Endothelial cell of umbilical vein (primary cell): ENCODE data around the gene EXOC1L. TPM values are rescaled to one million over a fixed set of nuclear protein-coding genes. Genes with fewer than 3 reads are reported as not detected.

ENCODE experiments used
- BruUV-seq: library from RNA; stranded (reverse); fragments of 400-500 nt; replicated peaks from 2 replicates; lab custom pipeline; 2021; lab: Mats Ljungman, UMichigan
- CTCF ChIA-PET: fragments of 300-600, 350-600 bp; sonication (Branson Sonifier 250); formaldehyde crosslinking; loops from one replicate; lab custom pipeline; 2021; ENCODE audit warnings: antibody characterized with exemption, inconsistent platforms; lab: Charles Lee
- POLR2A ChIA-PET: fragments of 300-600, 350-600 bp; sonication (Branson Sonifier 250); formaldehyde crosslinking; loops from one replicate; lab custom pipeline; 2021; ENCODE audit warnings: antibody characterized with exemption, inconsistent platforms; lab: Charles Lee
- DNase-seq: peaks from one replicate; pipeline ENCODE4 v3.0.0-alpha.2; 2011; ENCODE audit warnings: low read depth, low spot score
- FAIRE-seq: peaks from 2 replicates; lab custom pipeline; 2011; peaks lifted over from hg19 to GRCh38; lab: Jason Lieb, UNC
- H2AFZ ChIP-seq: 2 replicates; pipeline ENCODE4 v1.6.0; 2012; ENCODE audit warnings: low read depth, low read length, control low read depth, inconsistent platforms
- H3K27ac ChIP-seq: 2 replicates; pipeline ENCODE4 v1.5.1; 2011; ENCODE audit warnings: low read depth, mild to moderate bottlenecking, control low read depth, low read length, moderate library complexity; ENCODE audit not compliant: insufficient read depth
- H3K27me3 ChIP-seq, 2 experiments: 2 replicates each; pipeline versions ENCODE4 v1.6.0 to v1.6.1; 2011; ENCODE audit warnings: low read length in 2 of 2, mixed read lengths in 1 of 2; ENCODE audit not compliant: control insufficient read depth in 2 of 2, insufficient read depth in 2 of 2
- H3K36me3 ChIP-seq, 2 experiments: 2 replicates in 1 of 2; 3 replicates in 1 of 2; pipeline ENCODE4 v1.5.1; 2011; ENCODE audit warnings: low read length in 2 of 2, mild to moderate bottlenecking in 1 of 2, moderate library complexity in 1 of 2; ENCODE audit not compliant: control insufficient read depth in 2 of 2, insufficient read depth in 2 of 2; ENCODE audit errors: extremely low read depth in 1 of 2
- H3K4me1 ChIP-seq: 3 replicates; pipeline ENCODE4 v1.5.1; 2011; ENCODE audit warnings: mild to moderate bottlenecking, low read length; ENCODE audit not compliant: control insufficient read depth, insufficient read depth; ENCODE audit errors: extremely low read depth
- H3K4me2 ChIP-seq: 2 replicates; pipeline ENCODE4 v1.6.1; 2011; ENCODE audit warnings: low read length, control low read depth, mixed read lengths; ENCODE audit not compliant: insufficient read depth
- H3K4me3 ChIP-seq, 3 experiments: fragments of 200-600 bp in 1 of 3; sonication (generic), shearing (Covaris generic) in 1 of 3; replicated peaks in 1 of 3; 2 replicates each; pipeline ENCODE4 v1.5.1; 2011 to 2016; ENCODE audit warnings: control low read depth in 3 of 3, low read length in 3 of 3, mild to moderate bottlenecking in 2 of 3, inconsistent platforms in 1 of 3, low read depth in 1 of 3, moderate library complexity in 1 of 3; ENCODE audit not compliant: insufficient read depth in 1 of 3
- H3K79me2 ChIP-seq: 2 replicates; pipeline ENCODE4 v1.6.0; 2012; ENCODE audit warnings: low read length, inconsistent platforms; ENCODE audit not compliant: control insufficient read depth, insufficient read depth
- H3K9ac ChIP-seq: replicated peaks from 2 replicates; pipeline ENCODE3; 2011; ENCODE audit warnings: low read length, control low read depth; ENCODE audit not compliant: insufficient read depth; ENCODE audit errors: extremely low read depth
- H3K9me1 ChIP-seq: replicated peaks from 3 replicates; pipeline ENCODE4 v1.6.0; 2011; ENCODE audit warnings: mild to moderate bottlenecking, low read length; ENCODE audit not compliant: control insufficient read depth, insufficient read depth; ENCODE audit errors: extremely low read depth
- H3K9me3 ChIP-seq: replicated peaks from 2 replicates; pipeline ENCODE4 v1.5.1; 2012; ENCODE audit warnings: low read length, inconsistent platforms; ENCODE audit not compliant: control insufficient read depth, insufficient read depth
- H4K20me1 ChIP-seq: replicated peaks from 2 replicates; pipeline ENCODE3; 2011; ENCODE audit warnings: mild to moderate bottlenecking, low read length; ENCODE audit not compliant: control insufficient read depth, insufficient read depth; ENCODE audit errors: extremely low read depth
- CTCF ChIP-seq, 2 donors: IDR thresholded peaks; 1 replicate in 1 of 2; 2 replicates in 1 of 2; pipeline ENCODE4 v1.5.1; 2011; ENCODE audit warnings: low read length in 2 of 2, mild to moderate bottlenecking in 2 of 2, moderate library complexity in 2 of 2, control low read depth in 1 of 2, inconsistent platforms in 1 of 2, low read depth in 1 of 2; ENCODE audit not compliant: insufficient read depth in 1 of 2; ENCODE audit errors: extremely low read depth in 1 of 2
- EZH2 ChIP-seq: IDR thresholded peaks from 2 replicates; pipeline ENCODE4 v1.6.1; 2012; ENCODE audit warnings: borderline replicate concordance, low read depth, mild to moderate bottlenecking, moderate library complexity, low read length, inconsistent platforms; ENCODE audit not compliant: severe bottlenecking
- FOS ChIP-seq: IDR thresholded peaks from 2 replicates; pipeline ENCODE4 v1.6.1; 2011; ENCODE audit warnings: mild to moderate bottlenecking, low read length, moderate library complexity, borderline replicate concordance; ENCODE audit not compliant: insufficient read depth
- GATA2 ChIP-seq: IDR thresholded peaks from 2 replicates; pipeline ENCODE4 v1.7.0; 2011; ENCODE audit warnings: low read depth, mild to moderate bottlenecking, moderate library complexity, mixed read lengths, low read length; ENCODE audit not compliant: insufficient read length, insufficient read depth
- JUN ChIP-seq: IDR thresholded peaks from 2 replicates; pipeline ENCODE4 v1.6.1; 2011; ENCODE audit warnings: borderline replicate concordance, low read depth; ENCODE audit not compliant: insufficient read length, insufficient read depth
- MAX ChIP-seq: IDR thresholded peaks from 2 replicates; pipeline ENCODE4 v1.6.1; 2011; ENCODE audit not compliant: insufficient read depth, insufficient read length
- MYC ChIP-seq: IDR thresholded peaks from one replicate; pipeline ENCODE4 v1.6.1; 2011; ENCODE audit warnings: mild to moderate bottlenecking, low read depth, low read length
- POLR2A ChIP-seq: IDR thresholded peaks from 2 replicates; pipeline ENCODE4 v1.6.1; 2012; ENCODE audit warnings: low read depth, mild to moderate bottlenecking, control low read depth, low read length
- POLR2AphosphoS5 ChIP-seq: IDR thresholded peaks from 2 replicates; pipeline ENCODE4 v1.6.1; 2012; ENCODE audit warnings: low read depth, mild to moderate bottlenecking, control low read depth, low read length, moderate library complexity; ENCODE audit not compliant: insufficient read depth
- dilution Hi-C: fragments of 300-500 bp; cut with MboI; formaldehyde crosslinking; loops from one replicate; pipeline ENCODE4 v1.15.0; 2019; ENCODE audit warnings: low sequenced_read_pairs; ENCODE audit not compliant: extremely low pct_ligation_motif_present
- intact Hi-C: fragments of 100-400 bp; cut with micrococcal nuclease; formaldehyde crosslinking; loops from one replicate; pipeline ENCODE4 v1.10.0; 2022
- polyA plus RNA-seq, 4 experiments: library from polyadenylated mRNA; depleted of rRNA in 3 of 4; stranded (reverse) in 3 of 4; unstranded in 1 of 4; fragments of >200 nt; gene quantifications; 2 replicates each; pipeline versions ENCODE4 v1.2.1 to v1.2.3, GENCODE V29; 2011 to 2012; ENCODE audit warnings: missing spikeins in 1 of 4
- total RNA-seq: library from RNA; stranded (reverse); gene quantifications from 2 replicates; pipeline ENCODE4 v1.2.3, GENCODE V29; 2021

EXOC1L gene
- total and polyA plus RNA-seq, 2 donors (not counting 3 experiments of a cell fraction or from before 2014, with no cell fraction given), result not detected

- H3K27ac ChIP-seq, result peak within 1 kb of the TSS; percentile 51
- no peaks in the 10 kb centered on the region for H4K20me1 ChIP-seq
- POLR2A ChIA-PET, result interaction anchor here (0.6 to 1.3 kb wide), 2 partner anchors 12 to 559 kb away, joined by 3 to 6 read pairs; no protein-coding TSS in a partner anchor
- H2AFZ ChIP-seq, result peak within 1 kb of the TSS; percentile 70
- DNase-seq (peak; percentile 97), FAIRE-seq (peak; percentile 95)
- no peaks in the 10 kb centered on the region for H3K9me1 ChIP-seq
- peaks cover 16 to 22% of the 10 kb centered on the region in 2 experiments for H3K27me3 ChIP-seq
- peak within 1 kb of the TSS; percentile 61 for H3K4me2 ChIP-seq
- peak within 1 kb of the TSS; percentile 59 to 79 (median 64) for H3K4me3 ChIP-seq
- H3K9ac ChIP-seq, result peak within 1 kb of the TSS; percentile 83
- no peaks in the 10 kb centered on the region for H3K9me3 ChIP-seq
- intact Hi-C loops, result loop anchor here (1.0 to 2.0 kb wide), 4 partner anchors 13 to 307 kb away; partner anchors contain the start of genes CEP135 and CLOCK
- no TSS peak for BruUV-seq
- peaks cover 20% of the 10 kb centered on the region for H3K79me2 ChIP-seq
- TF ChIP-seq GATA2 (no peak), POLR2A (peak; percentile 83), CTCF (IDR thresholded peaks at IDR 0.05; ENCODE audit: extremely low read depth in 1 of 2, insufficient read depth in 1 of 2, low read depth in 1 of 2, low read length in 2 of 2) (no peak), JUN (no peak), EZH2 (no peak), FOS (no peak), POLR2AphosphoS5 (peak; percentile 63), MYC (no peak), MAX (peak; percentile 91)
- CTCF ChIA-PET, result interaction anchor here (2.7 kb wide), 1 partner anchor 13 kb away, joined by 22 read pairs; no protein-coding TSS in a partner anchor
- dilution Hi-C loops, result no loop called here
- peaks cover 8% of the 10 kb centered on the region for H3K4me1 ChIP-seq
- H3K36me3 ChIP-seq, result peaks cover 0 to 2% of the 10 kb centered on the region in 2 experiments
These were observed 34.0 kb downstream of the EXOC1L start, which contains the start of gene EXOC1 for GRCh38 chr4:55853484-55854046. EXOC1 (plus strand) TSS chr4:55853648; CDS start chr4:55858324, 4,676 bp downstream.
